ENCODE data around the gene MRPL24. TPM values are rescaled to one million over a fixed set of nuclear protein-coding genes. Genes with fewer than 3 reads are reported as not detected.
A peak's percentile ranks its signal among the peaks of the same experiment; 100 is the strongest.

Gene MRPL24
- total and polyA plus RNA-seq, 2 of the 8 experiments (the other 6 are each of a cell fraction or from before 2014, with no cell fraction given), result 29.7 to 35.2 TPM

DNA sequence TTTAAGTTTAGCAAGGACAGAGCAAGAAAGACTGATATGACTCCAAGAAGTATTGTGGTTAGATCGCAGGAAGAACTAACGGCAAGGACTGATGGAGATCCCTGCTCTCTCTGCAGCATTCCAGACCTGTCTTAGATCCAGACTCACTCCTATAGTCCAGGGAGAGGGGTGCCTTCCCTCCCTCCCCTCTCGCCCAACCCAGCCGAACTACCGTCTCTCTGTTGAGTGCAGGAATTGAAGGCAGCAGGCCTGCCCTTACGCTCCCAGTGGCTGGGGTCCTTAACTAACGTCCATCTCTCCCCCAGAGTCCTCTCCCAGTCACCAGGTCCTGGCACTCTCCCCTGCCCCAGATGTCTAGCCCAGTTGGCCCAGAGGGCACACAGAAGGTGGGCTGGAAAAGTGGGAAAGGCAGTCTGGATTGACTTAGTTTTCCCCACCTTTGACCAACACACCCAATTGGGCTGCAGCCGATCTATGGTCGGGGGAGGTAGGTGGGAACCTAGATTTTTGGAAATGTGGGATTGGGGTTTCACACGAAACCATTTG is 36.6 kb downstream of the MRPL24 start:
- DNase-seq (ENCODE audit: low read depth in 1 of 2, low spot score in 2 of 2), result no peak
- POLR2A ChIA-PET (ENCODE audit: partially characterized antibody), result interaction anchor here (0.8 to 16.9 kb wide), 9 partner anchors 11 to 68 kb away, joined by 3 to 530 read pairs (median 22); partner anchors contain the start of genes ISG20L2, METTL25B, MRPL24 and NES
- H3K79me2 ChIP-seq (ENCODE audit: control insufficient read depth in 1 of 2, insufficient read depth in 2 of 2, low read length in 2 of 2), result peaks cover 7 to 24% of the 10 kb centered on the region in 2 experiments; a peak in 2 of 4 replicates

More for the DNA sequence above, 36.6 kb downstream of the MRPL24 start:
- H3K79me1 ChIP-seq (ENCODE audit: low read depth, low read length), result peaks cover 4% of the 10 kb centered on the region; the same call in 1 of the 2 replicates
- 27% methylated on average over 10 of the region's 10 CpGs; no CpG with 5 or more reads in 1 of the 2 experiments for WGBS, 2 experiments (ENCODE audit: extremely low coverage in 1 of 2, insufficient coverage in 1 of 2, insufficient read length in 1 of 2, insufficient replicate concordance in 2 of 2, low coverage in 1 of 2, low lambda C conversion rate in 2 of 2, missing lambda C conversion rate in 1 of 2)
- no peak overlapping the region for H3K4ac ChIP-seq (replicated peaks; ENCODE audit: insufficient read length, low read depth, low read length)
- no peak overlapping the region for H3K23ac ChIP-seq (ENCODE audit: insufficient read length)
- H4K91ac ChIP-seq (replicated peaks; ENCODE audit: insufficient read length, low read length), result no peak overlapping the region
- H2BK5ac ChIP-seq (ENCODE audit: low read depth, low read length), result no peak overlapping the region
- peaks cover 24 to 41% (median 30%) of the 10 kb centered on the region in 4 experiments for H3K4me1 ChIP-seq (replicated peaks in 1 of 4; ENCODE audit: control insufficient read depth in 3 of 4, insufficient read depth in 4 of 4, low read length in 3 of 4)
- no peak overlapping the region for H4K5ac ChIP-seq (ENCODE audit: insufficient read length, low read depth, low read length)
- no peaks in the 10 kb centered on the region for H3K9me3 ChIP-seq (ENCODE audit: insufficient read depth in 2 of 2, low read depth in 1 of 2, low read length in 1 of 2)
- peak overlapping the region; percentile 73 for H3K18ac ChIP-seq (ENCODE audit: extremely low read depth, low read length)
- peak overlapping the region; percentile 50 to 80 (median 70) for H3K4me3 ChIP-seq (ENCODE audit: extremely low read depth in 1 of 4, insufficient read depth in 2 of 4, low read depth in 3 of 4, low read length in 4 of 4)
- peaks cover 6 to 14% of the 10 kb centered on the region in 2 experiments for H4K20me1 ChIP-seq (replicated peaks in 1 of 2; ENCODE audit: control insufficient read depth in 1 of 2, insufficient read depth in 2 of 2, low read length in 2 of 2)
- peak overlapping the region in 2 of 4 experiments; percentile 9 to 15; a peak in 2 of 7 replicates for H3K9ac ChIP-seq (replicated peaks in 1 of 4; ENCODE audit: extremely low read depth in 1 of 4, low read depth in 3 of 4, low read length in 3 of 4)
- FAIRE-seq, result no peak
- no peak overlapping the region for H2BK20ac ChIP-seq (ENCODE audit: low read length)
- TF ChIP-seq SIN3A (conservative IDR thresholded peaks at IDR 0.05 in 1 of 2, IDR thresholded peaks at IDR 0.05 in 1 of 2; ENCODE audit: low read depth in 1 of 2, low read length in 2 of 2) (no peak), SP1 (IDR thresholded peaks at IDR 0.05; ENCODE audit: low read depth, low read length) (no peak), TCF12 (IDR thresholded peaks at IDR 0.05; ENCODE audit: low read depth, low read length) (no peak), SP4 (IDR thresholded peaks at IDR 0.05; ENCODE audit: low read length) (no peak), RBBP5 (IDR thresholded peaks at IDR 0.05; ENCODE audit: borderline replicate concordance, low read depth, low read length) (no peak; the same call in 1 of the 2 replicates)
- H4K8ac ChIP-seq (ENCODE audit: extremely low read depth, insufficient read depth, low read length), result no peak overlapping the region
- H3K27me3 ChIP-seq (replicated peaks in 1 of 4; ENCODE audit: control insufficient read depth in 3 of 4, extremely low read depth in 1 of 4, insufficient read depth in 3 of 4, low read length in 3 of 4), result peaks cover 0 to 19% (median 8%) of the 10 kb centered on the region in 4 experiments; a peak in 4 of 7 replicates
- H2AK5ac ChIP-seq (ENCODE audit: low read depth, low read length), result no peak overlapping the region
- H3K27ac ChIP-seq (ENCODE audit: low read depth, low read length), result no peak overlapping the region
- H3K36me3 ChIP-seq (ENCODE audit: control insufficient read depth in 2 of 4, insufficient read depth in 4 of 4, low read length in 3 of 4), result peaks cover 8 to 29% (median 18%) of the 10 kb centered on the region in 4 experiments
- H2BK15ac ChIP-seq (ENCODE audit: low read length), result no peak overlapping the region
- peaks cover 31% of the 10 kb centered on the region; the same call in 1 of the 2 replicates for H3K23me2 ChIP-seq (ENCODE audit: low read depth, low read length)
- H3K14ac ChIP-seq (ENCODE audit: insufficient read length), result no peak overlapping the region
- no peak overlapping the region; the same call in 1 of the 2 replicates for H2BK12ac ChIP-seq (ENCODE audit: low read depth, low read length)
- CTCF ChIA-PET (ENCODE audit: partially characterized antibody), result interaction anchor here (0.9 to 66.0 kb wide), 9 partner anchors 1 to 729 kb away, joined by 3 to 4284 read pairs (median 17); partner anchors contain the start of genes CRABP2, HDGF, INSRR and ISG20L2
- no peak overlapping the region for H3K56ac ChIP-seq (replicated peaks; ENCODE audit: insufficient read length, low read depth, low read length)
- peak overlapping the region; percentile 77 to 94 for H3K4me2 ChIP-seq (ENCODE audit: insufficient read depth in 1 of 2, low read depth in 2 of 2, low read length in 2 of 2)
- H2BK120ac ChIP-seq (replicated peaks; ENCODE audit: low read depth, low read length), result no peak overlapping the region
- no peak overlapping the region for H2AFZ ChIP-seq (ENCODE audit: low read length)

Data from H1 (cell line).